ENCODE results near the gene PDE9A.
"Not testable (repeated sequence)": the region's sequence is repeated elsewhere in the genome, so short reads cannot be mapped to it uniquely, and the experiment has no call there.

The PDE9A gene

GRCh38 chr21:42809171-42809570, 155.8 kb downstream of the PDE9A start:
- DNase-seq, result no peak

- DNase-seq, result no peak
Measured at GRCh38 chr21:42809577-42810475, 156.4 kb downstream of the PDE9A start.

GRCh38 chr21:42811960-42812359, 158.5 kb downstream of the PDE9A start:
- no peak for DNase-seq

- DNase-seq, result not testable (repeated sequence)
Measured at GRCh38 chr21:42812528-42813241, 159.3 kb downstream of the PDE9A start.

- no peak for DNase-seq
Measured at GRCh38 chr21:42815217-42815616, 161.8 kb downstream of the PDE9A start.

- no peak for DNase-seq
Measured at GRCh38 chr21:42818328-42818749, 164.9 kb downstream of the PDE9A start.

- no peak for DNase-seq
Measured at GRCh38 chr21:42819861-42820615, 166.6 kb downstream of the PDE9A start.

GRCh38 chr21:42820616-42821465, 167.4 kb downstream of the PDE9A start:
- no peak for DNase-seq
